Adrenal gland (tissue), 12 donors: ENCODE data around the gene ENAH. TPM values are rescaled to one million over a fixed set of nuclear protein-coding genes. Genes with fewer than 3 reads are reported as not detected.

Experiments used
- DNase-seq, 7 donors: peaks; one replicate each; pipeline ENCODE4 v3.0.0-alpha.2; 2019 to 2020
- H3K27ac ChIP-seq, 5 donors: fragments of 200-600 bp; sonication (generic) in 4 of 5; 1 replicate in 3 of 5; 2 replicates in 2 of 5; pipeline versions ENCODE4 v1.5.1 to v1.8.0; 2016 to 2020; ENCODE audit warnings: mild to moderate bottlenecking in 1 of 5
- H3K27me3 ChIP-seq: fragments of 200-600 bp; 2 replicates; pipeline ENCODE4 v1.8.0; 2021
- H3K36me3 ChIP-seq, 2 donors: fragments of 200-600 bp; replicated peaks in 1 of 2; 1 replicate in 1 of 2; 2 replicates in 1 of 2; pipeline versions ENCODE4 v1.5.1 to v1.8.0; 2018 to 2022
- H3K4me1 ChIP-seq, 2 donors: fragments of 200-600 bp; replicated peaks in 1 of 2; 1 replicate in 1 of 2; 2 replicates in 1 of 2; pipeline versions ENCODE4 v1.5.1 to v1.8.0; 2018 to 2021
- H3K4me3 ChIP-seq, 4 donors: fragments of 200-600 bp; sonication (generic) in 3 of 4; one replicate each; pipeline ENCODE4 v1.5.1; 2016 to 2018
- H3K9me3 ChIP-seq, 3 donors: fragments of 200-600 bp; sonication (generic) in 1 of 3; replicated peaks in 1 of 3; 1 replicate in 2 of 3; 2 replicates in 1 of 3; pipeline versions ENCODE4 v1.5.1 to v1.8.0; 2016 to 2021
- POLR2A ChIP-seq, 2 donors: fragments of 450-650 bp; IDR thresholded peaks; one replicate each; pipeline ENCODE4 v1.6.1; 2017; ENCODE audit warnings: antibody characterized with exemption in 2 of 2, mild to moderate bottlenecking in 2 of 2, moderate library complexity in 1 of 2
- WGBS, 4 donors: extraction: QIAGEN DNeasy Blood & Tissue Kit in 2 of 4; methylation state at CpG; one replicate each; pipeline versions ENCODE4 v1.1.5 to v1.1.7; 2013 to 2017; 5-methylcytosine and 5-hydroxymethylcytosine counted together
- intact Hi-C, 2 donors: fragments of 100-400 bp; cut with DNase I; formaldehyde crosslinking; loops; one replicate each; pipeline versions ENCODE4 v1.14.1 to v1.15.0; 2022 to 2023
- polyA plus RNA-seq, 3 donors: library from polyadenylated mRNA; stranded (reverse); fragments of 200-250 nt in 2 of 3; fragments of 350-450 nt in 1 of 3; fragmentation: Illumina TruSeq in 1 of 3; extraction: RNeasy Lipid Tissue Mini Kit (QIAGEN cat#74804) in 1 of 3; gene quantifications; one replicate each; pipeline ENCODE4 v1.2.3, GENCODE V29; 2013 to 2014
- total RNA-seq, 9 donors: library from RNA; depleted of rRNA in 4 of 9; stranded (reverse); fragments of >200 nt in 4 of 9; fragments of 120-200 nt in 1 of 9; fragmentation: NEBNext Ultra II Directional in 1 of 9; extraction: Animal tissue kit (Norgen Biotek cat#: 25700) in 1 of 9; gene quantifications; one replicate each; pipeline versions ENCODE4 v1.1.0 to v1.2.4, GENCODE V29; 2013 to 2023
- TF ChIP-seq, protein P1 (sequence below), 6 experiments: fragments of 450-650 bp in 4 of 6; fragments of 200-600 bp in 2 of 6; sonication (generic) in 1 of 6; IDR thresholded peaks; 1 replicate in 5 of 6; 2 replicates in 1 of 6; pipeline versions ENCODE4 v1.5.1 to v1.8.0; 2016 to 2021; ENCODE audit warnings: antibody characterized with exemption in 6 of 6, mild to moderate bottlenecking in 2 of 6, moderate library complexity in 1 of 6
- donor health status: healthy with polysubstance abuse.
- donor health status: Bipolar disorder and iron deficiency.
- donor health status: DM: yes; HTN: yes; CAD: no.
- donor health status: DM: no; HTN: no; CAD: no.
- donor health status: DM: no; HTN: no; CAD: no.
- donor health status: DM: yes; HTN: yes; CAD: no.

The ENAH gene
- total and polyA plus RNA-seq, 12 donors = 10.0 to 142 (median 71.9) TPM

DNA sequence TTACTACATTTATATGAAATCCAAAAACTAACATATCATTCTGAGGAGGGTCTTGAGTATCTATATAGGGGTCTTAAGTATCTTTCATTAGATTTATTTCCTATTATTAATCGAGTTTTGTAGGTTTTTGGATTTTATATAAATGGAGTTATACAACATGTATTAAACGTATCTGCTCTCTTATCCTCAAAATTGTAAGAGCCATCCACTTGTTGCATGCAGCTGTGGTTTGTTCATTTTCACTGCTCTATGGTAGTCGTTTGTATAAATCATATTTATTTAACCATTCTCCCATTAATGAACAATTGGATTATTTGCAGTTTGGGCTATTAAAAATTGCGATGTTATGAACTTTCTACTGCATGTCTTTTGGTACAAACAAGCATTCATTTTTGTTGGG, 97.1 kb downstream of the ENAH start:
- H3K36me3 ChIP-seq = no peaks in the 10 kb centered on the region
- H3K27me3 ChIP-seq = no peaks in the 10 kb centered on the region
- H3K27ac ChIP-seq = no peak overlapping the region
- WGBS, 4 donors = 92 to 95% (median 92%) methylated on average over 4 of the region's 4 CpGs
- H3K4me1 ChIP-seq = no peaks in the 10 kb centered on the region
- no peak for DNase-seq
- intact Hi-C loops = loop anchor here (5.0 to 10.0 kb wide), 2 partner anchors 216 to 219 kb away; partner anchors contain the start of gene SRP9 (in 1 of the 2)
- TF ChIP-seq POLR2A (IDR thresholded peaks at IDR 0.05) = no peak
- TF ChIP-seq, protein P1, sequence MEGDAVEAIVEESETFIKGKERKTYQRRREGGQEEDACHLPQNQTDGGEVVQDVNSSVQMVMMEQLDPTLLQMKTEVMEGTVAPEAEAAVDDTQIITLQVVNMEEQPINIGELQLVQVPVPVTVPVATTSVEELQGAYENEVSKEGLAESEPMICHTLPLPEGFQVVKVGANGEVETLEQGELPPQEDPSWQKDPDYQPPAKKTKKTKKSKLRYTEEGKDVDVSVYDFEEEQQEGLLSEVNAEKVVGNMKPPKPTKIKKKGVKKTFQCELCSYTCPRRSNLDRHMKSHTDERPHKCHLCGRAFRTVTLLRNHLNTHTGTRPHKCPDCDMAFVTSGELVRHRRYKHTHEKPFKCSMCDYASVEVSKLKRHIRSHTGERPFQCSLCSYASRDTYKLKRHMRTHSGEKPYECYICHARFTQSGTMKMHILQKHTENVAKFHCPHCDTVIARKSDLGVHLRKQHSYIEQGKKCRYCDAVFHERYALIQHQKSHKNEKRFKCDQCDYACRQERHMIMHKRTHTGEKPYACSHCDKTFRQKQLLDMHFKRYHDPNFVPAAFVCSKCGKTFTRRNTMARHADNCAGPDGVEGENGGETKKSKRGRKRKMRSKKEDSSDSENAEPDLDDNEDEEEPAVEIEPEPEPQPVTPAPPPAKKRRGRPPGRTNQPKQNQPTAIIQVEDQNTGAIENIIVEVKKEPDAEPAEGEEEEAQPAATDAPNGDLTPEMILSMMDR (IDR thresholded peaks at IDR 0.05) = no peak
- peaks cover 0 to 6% (median 0%) of the 10 kb centered on the region in 3 donors for H3K9me3 ChIP-seq
- no peak overlapping the region for H3K4me3 ChIP-seq

- no peak for TF ChIP-seq POLR2A (IDR thresholded peaks at IDR 0.05)
- TF ChIP-seq, protein P1 (IDR thresholded peaks at IDR 0.05) = peak; percentile 24 to 69 (median 57)
- no peak overlapping the region for H3K4me3 ChIP-seq
- no peaks in the 10 kb centered on the region for H3K4me1 ChIP-seq
- peaks cover 0 to 6% (median 0%) of the 10 kb centered on the region in 3 donors for H3K9me3 ChIP-seq
- no peaks in the 10 kb centered on the region for H3K36me3 ChIP-seq
- H3K27me3 ChIP-seq = no peaks in the 10 kb centered on the region
- no peak overlapping the region for H3K27ac ChIP-seq
- no peak for DNase-seq
- WGBS, 4 donors = 42 to 51% (median 47%) methylated on average over 2 of the region's 2 CpGs
- intact Hi-C loops = loop anchor here in 1 of 2 donors (10.0 kb wide), 1 partner anchor 220 kb away; the partner anchor contains the start of gene SRP9
These were observed 98.6 kb downstream of the ENAH start for GRCh38 chr1:225554216-225554812.

- no peak for TF ChIP-seq POLR2A (IDR thresholded peaks at IDR 0.05)
- Histone ChIP-seq H3K27me3 (no peaks in the 10 kb centered on the region), H3K9me3 (no peaks in the 10 kb centered on the region), H3K4me1 (peaks cover 4 to 8% of the 10 kb centered on the region in 2 donors), H3K4me3 (no peak overlapping the region), H3K27ac (no peak overlapping the region), H3K36me3 (no peaks in the 10 kb centered on the region)
- 72 to 83% (median 81%) methylated on average over 2 of the region's 2 CpGs for WGBS, 4 donors
- DNase-seq = no peak
- intact Hi-C loops = loop anchor here in 1 of 2 donors (10.0 kb wide), 1 partner anchor 225 kb away; the partner anchor contains the start of gene SRP9
These were observed 103.1 kb downstream of the ENAH start for GRCh38 chr1:225549821-225550220.

- no peak overlapping the region for H3K4me3 ChIP-seq
- H3K4me1 ChIP-seq = peaks cover 4 to 8% of the 10 kb centered on the region in 2 donors
- intact Hi-C loops = no loop called here
- no peak for DNase-seq
- WGBS, 4 donors = 50 to 59% (median 54%) methylated on average over 4 of the region's 4 CpGs
- no peaks in the 10 kb centered on the region for H3K36me3 ChIP-seq
- H3K27ac ChIP-seq = no peak overlapping the region
- H3K27me3 ChIP-seq = no peaks in the 10 kb centered on the region
- TF ChIP-seq, protein P1 (IDR thresholded peaks at IDR 0.05) = no peak
- TF ChIP-seq POLR2A (IDR thresholded peaks at IDR 0.05) = no peak
- H3K9me3 ChIP-seq = no peaks in the 10 kb centered on the region
These were observed 104.6 kb downstream of the ENAH start for GRCh38 chr1:225548140-225548857.
